GM21737 (cell line): ENCODE results near the gene TNRC18.
"Not testable (repeated sequence)": the region's sequence is repeated elsewhere in the genome, so short reads cannot be mapped to it uniquely, and the experiment has no call there.

Source experiments
- ATAC-seq: cut with Tn5 transposase; IDR thresholded peaks from one replicate; pipeline ENCODE4 v1.9.1; 2021; ENCODE audit warnings: mild to moderate bottlenecking, moderate library complexity; ENCODE audit not compliant: unreplicated experiment

The TNRC18 gene

DNA sequence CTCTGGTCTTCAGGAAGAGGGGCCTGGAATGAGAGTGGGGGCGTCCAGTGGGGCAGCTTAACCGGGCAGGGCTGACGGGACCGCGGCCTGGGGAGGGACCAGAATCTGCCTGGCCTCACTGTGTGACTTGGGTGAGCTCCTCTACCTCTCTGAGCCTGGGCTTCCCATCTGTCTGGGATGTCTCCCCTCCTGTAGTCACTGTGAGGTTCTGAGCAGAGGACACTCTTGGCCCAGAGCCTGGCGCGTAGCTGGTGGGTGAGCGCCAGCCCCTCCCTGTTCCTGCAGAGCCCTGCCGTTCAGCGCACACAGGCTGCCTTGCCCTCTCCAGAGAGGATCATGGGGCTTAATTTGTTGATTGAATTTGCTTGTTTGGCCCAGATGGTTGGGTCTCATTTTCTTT lies 148.1 kb downstream of the TNRC18 start:
- not testable (repeated sequence) for ATAC-seq

DNA sequence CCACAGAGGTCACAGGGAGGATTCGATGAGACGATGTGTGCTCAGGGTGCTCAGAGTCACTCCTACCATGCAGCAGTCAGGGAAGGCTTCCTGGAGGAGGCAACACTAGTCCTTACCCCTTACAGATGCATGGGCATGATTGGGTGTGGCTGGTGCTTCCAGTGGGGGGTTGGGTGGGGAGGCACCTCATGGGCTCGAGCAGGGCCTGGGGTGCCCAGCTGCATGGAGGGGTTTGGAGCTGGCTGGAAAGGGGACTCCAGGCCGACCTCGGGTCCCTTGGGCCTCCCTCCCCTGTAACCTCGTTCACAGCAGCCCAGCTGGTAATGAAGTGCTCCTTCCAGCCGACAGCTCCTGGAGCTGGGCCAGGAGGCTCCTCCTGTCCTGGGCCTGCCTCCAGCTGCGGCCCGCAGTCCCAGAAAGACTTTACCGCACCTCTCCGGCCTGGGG lies 148.6 kb downstream of the TNRC18 start:
- not testable (repeated sequence) for ATAC-seq

DNA sequence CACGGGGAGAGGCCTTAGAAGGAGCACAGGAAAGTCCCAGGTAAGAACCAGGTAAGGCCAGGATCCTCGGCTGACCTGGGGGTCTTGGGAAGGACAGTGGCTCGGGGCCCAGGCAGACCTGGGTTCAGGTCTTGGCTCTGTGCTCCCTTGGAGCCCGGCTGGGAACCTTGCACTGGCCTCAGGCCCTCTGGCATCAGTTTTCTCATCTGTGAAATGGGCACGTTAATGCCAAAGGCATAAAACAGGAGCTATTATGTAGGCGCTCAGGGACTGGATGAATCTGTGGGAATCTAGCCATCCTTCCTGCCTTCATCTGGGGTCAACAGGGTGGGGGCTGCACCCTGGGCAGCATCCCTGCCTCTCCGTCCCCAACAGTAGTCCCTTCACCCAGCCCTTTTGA lies 149.2 kb downstream of the TNRC18 start:
- ATAC-seq: no peak

DNA sequence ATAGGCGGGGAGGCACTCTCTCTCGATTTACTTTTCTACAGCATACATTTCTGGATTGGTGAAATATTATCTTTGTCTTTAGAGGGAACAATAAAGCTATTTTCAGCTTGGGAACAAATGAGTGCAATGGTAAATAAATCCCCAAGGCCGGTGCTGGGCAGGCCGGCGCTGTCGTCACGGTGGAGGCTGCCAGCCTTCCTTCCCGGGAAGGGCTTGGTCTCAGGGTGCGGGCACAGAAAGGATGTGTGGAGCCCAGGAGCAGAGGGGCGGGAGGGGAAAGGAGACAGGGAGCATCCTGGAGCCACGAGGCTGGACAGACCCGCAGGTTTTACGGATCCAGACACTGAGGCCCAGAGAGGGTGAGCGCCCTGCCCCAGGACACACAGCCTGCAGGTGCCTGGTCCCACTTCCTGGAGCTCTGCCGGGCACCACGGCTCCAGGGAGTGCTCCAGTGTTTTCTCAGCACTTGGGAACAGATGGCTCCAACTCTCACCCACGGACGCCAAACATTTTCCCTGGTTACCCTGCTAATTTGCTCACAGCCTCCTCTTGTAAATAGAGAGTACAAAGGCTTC lies 149.7 kb downstream of the TNRC18 start:
- ATAC-seq: not testable (repeated sequence)

DNA sequence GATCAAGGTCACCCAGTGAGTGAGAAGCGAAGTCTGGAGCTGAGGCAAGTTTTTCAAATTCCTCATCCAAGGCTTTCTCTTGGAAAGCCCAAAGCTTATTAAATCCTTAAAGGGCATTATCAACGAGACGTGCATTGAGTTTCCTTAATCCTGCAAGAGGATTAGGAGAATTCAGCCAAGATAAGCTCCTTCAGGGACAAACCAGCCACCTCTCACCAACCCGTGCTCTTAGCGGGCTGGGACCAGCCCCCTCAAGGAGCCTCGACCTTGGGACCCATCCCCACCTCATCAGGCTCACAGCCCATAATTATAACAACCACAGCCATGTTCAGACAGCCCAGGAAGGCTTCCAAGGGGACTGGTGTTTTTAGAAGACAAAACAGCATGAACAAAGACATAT lies 152.8 kb downstream of the TNRC18 start:
- no peak for ATAC-seq

DNA sequence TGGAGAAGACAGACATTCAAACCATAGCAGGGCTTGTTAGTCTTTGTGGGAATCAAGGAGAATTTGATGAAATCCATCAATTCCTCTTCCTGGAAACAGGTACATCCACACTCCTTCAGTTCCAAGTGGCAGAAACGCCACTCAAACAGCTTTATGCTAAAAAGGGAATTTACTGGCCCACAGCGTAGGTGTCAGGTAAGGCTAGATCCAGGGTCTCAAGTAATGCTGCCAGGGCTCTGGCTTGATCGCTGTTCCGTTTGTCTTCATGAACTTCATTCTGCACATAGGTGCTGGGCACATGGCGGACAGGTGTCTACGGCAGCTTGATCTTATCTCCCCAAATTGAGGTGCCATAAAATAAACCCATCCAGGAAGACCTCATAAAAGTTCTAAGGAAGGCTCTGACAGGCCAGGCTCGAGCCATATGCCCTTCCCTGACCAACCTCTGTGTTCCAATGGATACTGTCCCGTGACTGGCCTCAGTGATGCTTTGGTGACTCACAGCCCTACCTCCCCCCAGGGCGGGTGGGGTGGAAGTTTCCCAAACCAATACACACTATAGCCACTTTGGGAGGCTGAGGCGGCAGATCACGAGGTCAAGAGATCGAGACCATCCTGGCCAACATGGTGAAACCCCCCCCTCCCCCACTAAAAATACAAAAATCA lies 153.5 kb downstream of the TNRC18 start:
- not testable (repeated sequence) for ATAC-seq

DNA sequence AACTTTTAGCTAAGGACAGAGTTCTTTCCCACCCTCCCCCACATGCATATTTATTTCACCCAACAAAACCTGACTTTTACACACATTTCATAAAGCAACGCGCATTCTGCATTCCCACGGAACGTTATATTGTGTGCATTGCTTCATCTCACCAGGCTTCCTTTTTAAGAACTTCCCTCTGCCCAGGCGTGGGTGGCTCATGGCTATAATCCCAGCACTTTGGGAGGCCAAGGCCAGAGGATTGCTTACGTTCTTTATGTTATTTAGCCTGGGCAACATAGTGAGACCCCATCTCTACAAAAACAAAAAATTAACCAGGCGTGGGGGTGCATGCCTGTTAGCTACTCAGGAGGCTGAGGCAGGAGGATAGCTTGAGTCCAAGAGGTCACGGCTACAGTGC lies 155.8 kb downstream of the TNRC18 start:
- not testable (repeated sequence) for ATAC-seq

DNA sequence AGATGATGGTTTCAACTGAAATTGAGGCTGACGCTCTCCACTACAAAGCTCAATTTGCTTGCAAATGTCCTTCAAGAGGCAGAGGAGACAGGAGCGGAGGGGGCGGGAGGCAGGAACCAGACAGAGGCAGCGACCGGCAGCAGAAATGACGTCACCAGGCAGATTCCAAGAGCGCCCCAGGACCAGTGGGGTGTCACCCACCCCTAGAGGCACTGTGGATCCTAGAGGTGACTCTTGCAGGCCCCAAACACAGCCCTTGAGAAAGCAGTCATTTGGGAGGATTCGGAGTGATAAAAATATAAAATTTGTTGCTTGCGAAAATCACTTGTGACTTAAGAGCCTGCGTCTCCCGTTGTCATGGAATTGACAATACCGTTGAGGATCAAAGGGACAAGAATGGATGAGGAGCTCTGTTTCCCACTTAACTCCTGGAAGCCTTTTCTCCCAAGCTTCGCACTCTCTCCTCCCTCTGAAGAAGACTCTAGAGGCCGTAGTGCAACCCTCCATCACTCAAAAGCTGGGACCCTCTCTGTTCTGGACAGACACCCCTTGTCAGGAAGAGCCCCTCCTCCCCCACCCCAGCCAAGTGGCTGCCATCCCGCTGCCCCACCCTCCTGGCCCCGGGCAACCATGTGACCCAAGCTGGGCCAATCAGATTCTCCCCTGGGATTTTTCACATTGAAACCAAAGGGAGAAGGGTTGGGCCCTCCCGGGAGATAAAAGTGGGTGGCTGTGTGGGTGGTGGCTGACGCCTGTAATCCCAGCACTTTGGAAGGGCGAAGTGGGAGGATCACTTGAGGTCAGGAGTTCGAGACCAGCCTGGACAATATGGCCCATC lies 157.2 kb downstream of the TNRC18 start:
- ATAC-seq: no peak

DNA sequence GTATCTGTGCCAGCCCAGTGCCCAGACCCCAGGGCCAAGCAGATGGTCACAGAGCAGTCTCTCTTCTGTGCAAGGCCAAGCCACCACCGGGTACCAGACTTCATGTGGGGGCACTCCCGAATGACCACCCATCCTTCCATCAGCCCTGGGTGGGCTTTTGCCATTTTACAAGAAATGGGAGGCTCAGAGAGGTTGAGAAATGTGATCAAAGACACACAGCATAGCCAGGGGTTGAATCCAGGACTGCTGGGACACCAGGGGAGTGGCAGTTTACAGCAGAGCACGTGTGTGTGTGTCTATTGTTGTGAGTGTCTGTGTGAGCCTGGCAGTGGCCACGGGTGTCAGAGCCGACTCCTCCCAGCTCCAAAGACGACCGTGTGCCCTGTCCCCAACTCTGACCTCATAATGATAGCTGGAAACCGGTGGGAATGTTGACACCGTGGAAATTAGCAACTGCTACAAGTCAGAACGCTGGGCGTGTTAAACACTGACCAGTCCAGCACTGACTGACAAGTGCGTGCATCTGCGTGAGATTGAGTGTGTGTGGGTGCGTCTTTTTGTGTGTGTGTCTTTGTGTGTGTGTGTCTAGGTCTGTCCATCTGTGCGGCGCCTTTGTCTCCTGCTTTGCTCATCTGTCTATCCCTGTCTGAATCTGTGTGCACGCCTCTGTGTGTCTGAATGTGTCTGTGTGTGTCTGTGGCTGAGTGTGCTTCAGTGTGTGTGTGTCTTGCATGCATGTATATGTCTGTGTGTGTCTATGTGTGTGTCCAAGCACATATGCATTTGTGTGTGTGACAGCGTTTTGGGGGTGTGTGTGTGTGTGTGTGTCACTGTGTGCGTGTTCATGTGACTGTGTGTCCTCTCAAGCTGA lies 158.1 kb downstream of the TNRC18 start:
- ATAC-seq: no peak

DNA sequence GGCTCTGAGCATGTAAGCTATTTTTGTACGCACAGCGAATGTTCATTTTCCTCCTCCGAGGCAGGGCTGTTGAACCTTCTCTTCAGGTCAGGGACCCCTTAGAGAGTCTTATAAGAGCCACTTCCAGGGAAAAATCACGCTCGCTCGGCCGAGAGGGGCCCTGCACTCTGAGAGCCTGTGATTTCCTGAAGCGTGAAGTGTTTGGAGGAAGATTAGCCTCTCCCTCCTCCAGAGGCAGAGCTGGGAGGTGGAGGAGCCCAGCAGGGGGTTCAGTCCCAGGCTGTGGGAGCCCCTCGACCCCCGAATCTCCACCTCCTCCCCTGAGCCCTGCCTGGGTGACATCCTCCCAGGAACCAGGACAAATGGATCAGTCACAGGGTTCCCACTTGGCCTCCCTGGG lies 160.6 kb downstream of the TNRC18 start:
- not testable (repeated sequence) for ATAC-seq

DNA sequence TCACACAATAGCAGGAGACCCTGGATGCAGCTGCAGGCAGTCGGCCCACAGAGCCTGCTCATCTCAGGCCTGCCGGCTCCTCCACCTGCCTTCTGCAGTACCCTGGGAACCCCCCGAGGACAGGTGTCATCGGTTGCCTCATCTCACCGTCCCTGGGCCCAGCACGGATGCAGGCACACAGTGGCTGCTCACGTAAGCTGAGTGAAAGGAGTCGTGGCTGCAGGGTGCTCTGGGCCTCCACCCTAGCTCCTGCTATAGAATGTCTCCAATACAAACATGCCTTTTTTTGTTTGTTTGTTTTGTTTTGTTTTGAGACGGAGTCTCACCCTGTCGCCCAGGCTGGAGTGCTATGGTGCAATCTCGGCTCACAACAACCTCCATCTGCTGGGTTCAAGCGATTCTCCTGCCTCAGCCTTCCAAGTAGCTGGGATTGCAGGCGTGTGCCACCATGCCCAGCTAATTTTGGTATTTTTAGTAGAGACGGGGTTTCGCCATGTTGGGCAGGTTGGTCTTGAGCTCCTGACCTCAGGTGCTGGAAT lies 163.0 kb downstream of the TNRC18 start:
- ATAC-seq: not testable (repeated sequence)
